GM12892 (cell line): ENCODE measurements around the gene CAMK1D.

Source experiments
- POLR2A ChIP-seq: IDR thresholded peaks from 2 replicates; pipeline ENCODE4 v1.6.1; 2011; ENCODE audit warnings: low read depth, low read length, control low read depth
- POLR2AphosphoS5 ChIP-seq: IDR thresholded peaks from 2 replicates; pipeline ENCODE4 v1.6.1; 2011; ENCODE audit warnings: low read depth, low read length, control low read depth
- TAF1 ChIP-seq: IDR thresholded peaks from 2 replicates; pipeline ENCODE4 v1.6.1; 2011; ENCODE audit warnings: low read depth, mild to moderate bottlenecking, control low read depth, low read length, borderline replicate concordance

DNA sequence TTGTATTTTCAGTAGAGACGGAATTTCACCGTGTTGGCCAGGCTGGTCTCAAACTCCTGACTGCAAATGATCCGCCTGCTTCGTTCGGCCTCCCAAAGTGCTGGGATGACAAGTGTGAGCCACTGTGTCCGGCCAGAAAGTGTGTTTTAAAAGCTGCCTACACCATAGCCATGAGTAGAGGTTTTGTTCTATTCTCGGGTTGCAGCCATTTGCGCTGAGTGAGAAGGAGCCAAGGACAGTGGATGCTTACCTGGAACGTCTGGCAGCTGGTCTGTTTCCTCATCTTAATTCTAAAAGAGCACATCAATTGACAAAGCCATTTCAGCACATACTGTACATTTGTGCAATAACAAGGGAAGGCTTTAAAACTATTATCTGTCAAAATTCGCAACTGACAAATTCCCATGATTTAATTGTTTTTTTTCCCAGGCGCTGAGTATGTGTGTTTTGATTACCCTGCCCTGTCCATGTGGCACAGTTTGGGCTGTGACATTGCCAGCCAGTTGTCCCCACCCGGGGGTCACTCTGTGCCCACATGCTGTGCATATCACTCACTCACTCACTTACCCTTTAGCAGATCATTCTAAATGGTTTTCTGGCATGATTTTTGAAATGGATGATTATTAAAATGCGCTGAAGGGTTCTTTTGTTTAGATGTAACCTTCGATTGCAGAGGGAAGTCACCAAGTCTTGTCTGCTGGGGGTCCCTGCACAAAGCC lies 400.6 kb downstream of the CAMK1D start:
- no peak for TF ChIP-seq POLR2AphosphoS5
- TF ChIP-seq POLR2A = no peak
- no peak for TF ChIP-seq TAF1
